Body of pancreas (tissue), 4 donors: Measurements from ENCODE around the gene SLC5A8.
"Not testable (repeated sequence)": the region's sequence is repeated elsewhere in the genome, so short reads cannot be mapped to it uniquely, and the experiment has no call there.

ENCODE experiments used
- POLR2A ChIP-seq, 3 donors: fragments of 450-650 bp; IDR thresholded peaks; one replicate each; pipeline ENCODE4 v1.6.1; 2016; ENCODE audit warnings: antibody characterized with exemption in 3 of 3, mild to moderate bottlenecking in 2 of 3
- TF ChIP-seq, protein P1 (sequence below), 7 experiments: fragments of 450-650 bp in 4 of 7; fragments of 200-600 bp in 3 of 7; sonication (generic) in 3 of 7; IDR thresholded peaks; one replicate each; pipeline ENCODE4 v1.5.1; 2016 to 2019; ENCODE audit warnings: antibody characterized with exemption in 7 of 7

GRCh38 chr12:101145777-101146431, 64.1 kb downstream of the SLC5A8 start:
- TF ChIP-seq, protein P1, sequence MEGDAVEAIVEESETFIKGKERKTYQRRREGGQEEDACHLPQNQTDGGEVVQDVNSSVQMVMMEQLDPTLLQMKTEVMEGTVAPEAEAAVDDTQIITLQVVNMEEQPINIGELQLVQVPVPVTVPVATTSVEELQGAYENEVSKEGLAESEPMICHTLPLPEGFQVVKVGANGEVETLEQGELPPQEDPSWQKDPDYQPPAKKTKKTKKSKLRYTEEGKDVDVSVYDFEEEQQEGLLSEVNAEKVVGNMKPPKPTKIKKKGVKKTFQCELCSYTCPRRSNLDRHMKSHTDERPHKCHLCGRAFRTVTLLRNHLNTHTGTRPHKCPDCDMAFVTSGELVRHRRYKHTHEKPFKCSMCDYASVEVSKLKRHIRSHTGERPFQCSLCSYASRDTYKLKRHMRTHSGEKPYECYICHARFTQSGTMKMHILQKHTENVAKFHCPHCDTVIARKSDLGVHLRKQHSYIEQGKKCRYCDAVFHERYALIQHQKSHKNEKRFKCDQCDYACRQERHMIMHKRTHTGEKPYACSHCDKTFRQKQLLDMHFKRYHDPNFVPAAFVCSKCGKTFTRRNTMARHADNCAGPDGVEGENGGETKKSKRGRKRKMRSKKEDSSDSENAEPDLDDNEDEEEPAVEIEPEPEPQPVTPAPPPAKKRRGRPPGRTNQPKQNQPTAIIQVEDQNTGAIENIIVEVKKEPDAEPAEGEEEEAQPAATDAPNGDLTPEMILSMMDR (IDR thresholded peaks at IDR 0.05) = not testable (repeated sequence)
- TF ChIP-seq POLR2A (IDR thresholded peaks at IDR 0.05) = not testable (repeated sequence)
